GM12878 (cell line): ENCODE results near the gene DYSF. TPM values are rescaled to one million over a fixed set of nuclear protein-coding genes. Genes with fewer than 3 reads are reported as not detected.

Experiments
- ATAC-seq: fragments of 200-7000 bp; cut with Tn5 transposase; 3 replicates; pipeline ENCODE4 v1.9.1; 2020; ENCODE audit warnings: mild to moderate bottlenecking, moderate library complexity
- BruUV-seq: library from RNA; stranded (reverse); fragments of 400-500 nt; replicated peaks from 2 replicates; lab custom pipeline; 2021; lab: Mats Ljungman, UMichigan
- CTCF ChIA-PET: fragments of 300-600 bp; sonication (Branson Sonifier 250); formaldehyde crosslinking; extraction: SDS; loops from one replicate; lab custom pipeline; 2021; ENCODE audit warnings: inconsistent platforms; lab: Yijun Ruan, JAX
- POLR2A ChIA-PET: fragments of 350-600 bp; formaldehyde crosslinking; extraction: SDS; loops from one replicate; lab custom pipeline; 2021; ENCODE audit warnings: inconsistent platforms; lab: Charles Lee
- RAD21 ChIA-PET: fragments of 300-600 bp; sonication (Branson Sonifier 250); formaldehyde crosslinking; loops from one replicate; lab custom pipeline; 2023; ENCODE audit warnings: antibody characterized with exemption; ENCODE audit not compliant: unreplicated experiment; lab: Charles Lee
- SMC1A ChIA-PET: fragments of 300-600 bp; sonication (Branson Sonifier 250); formaldehyde crosslinking; loops from one replicate; lab custom pipeline; 2023; ENCODE audit not compliant: unreplicated experiment, uncharacterized antibody; lab: Charles Lee
- DNase-seq: peaks from one replicate; pipeline ENCODE4 v3.0.0-alpha.2; 2011; ENCODE audit warnings: low read depth, low spot score
- FAIRE-seq: peaks from 3 replicates; lab custom pipeline; 2011; peaks lifted over from hg19 to GRCh38; lab: Jason Lieb, UNC
- H2AFZ ChIP-seq: 2 replicates; pipeline ENCODE4 v1.6.0; 2011; ENCODE audit warnings: low read depth, low read length, control low read depth; ENCODE audit not compliant: control insufficient read depth
- H3K27ac ChIP-seq: 2 replicates; pipeline ENCODE4 v1.5.1; 2011; ENCODE audit warnings: control low read depth; ENCODE audit not compliant: control insufficient read depth, insufficient read depth
- H3K27me3 ChIP-seq, 2 experiments: replicated peaks in 1 of 2; 2 replicates each; pipeline versions ENCODE4 v1.6.0 to v1.6.1; 2011; ENCODE audit warnings: low read length in 1 of 2; ENCODE audit not compliant: control insufficient read depth in 2 of 2, insufficient read depth in 2 of 2
- H3K36me3 ChIP-seq, 2 experiments: 2 replicates each; pipeline ENCODE4 v1.5.1; 2011; ENCODE audit warnings: low read length in 1 of 2; ENCODE audit not compliant: control insufficient read depth in 2 of 2, insufficient read depth in 2 of 2
- H3K4me1 ChIP-seq: 2 replicates; pipeline ENCODE4 v1.6.1; 2011; ENCODE audit warnings: mild to moderate bottlenecking, low read length, moderate library complexity, mixed read lengths; ENCODE audit not compliant: control insufficient read depth, insufficient read depth
- H3K4me2 ChIP-seq: 2 replicates; pipeline ENCODE4 v1.6.0; 2011; ENCODE audit warnings: control low read depth; ENCODE audit not compliant: control insufficient read depth, insufficient read depth
- H3K4me3 ChIP-seq: fragments of 200-600 bp; sonication (generic); 2 replicates; pipeline ENCODE4 v1.5.1; 2016
- H3K79me2 ChIP-seq: 2 replicates; pipeline ENCODE4 v1.6.0; 2011; ENCODE audit warnings: low read length; ENCODE audit not compliant: control insufficient read depth, insufficient read depth
- H3K9ac ChIP-seq: 2 replicates; pipeline ENCODE4 v1.8.0; 2011; ENCODE audit warnings: low read length, control low read depth, mixed read lengths; ENCODE audit not compliant: control insufficient read depth, insufficient read depth
- H3K9me3 ChIP-seq: replicated peaks from 3 replicates; pipeline ENCODE4 v1.5.1; 2011; ENCODE audit warnings: mild to moderate bottlenecking, low read length; ENCODE audit not compliant: control insufficient read depth, insufficient read depth
- H4K20me1 ChIP-seq: 2 replicates; pipeline ENCODE4 v1.6.0; 2011; ENCODE audit not compliant: control insufficient read depth, insufficient read depth
- BHLHE40 ChIP-seq, 2 experiments: fragments of 450-650 bp in 1 of 2; IDR thresholded peaks; 2 replicates each; pipeline ENCODE4 v1.6.1; 2011 to 2017; ENCODE audit warnings: low read depth in 2 of 2, borderline replicate concordance in 1 of 2, improper control_type of control experiment in 1 of 2, low read length in 1 of 2, mild to moderate bottlenecking in 1 of 2
- CTCF ChIP-seq, 3 experiments: IDR thresholded peaks in 2 of 3; conservative IDR thresholded peaks in 1 of 3; 2 replicates each; pipeline ENCODE4 v1.5.1; 2011; ENCODE audit warnings: low read depth in 3 of 3, low read length in 3 of 3, mild to moderate bottlenecking in 3 of 3, control low read depth in 2 of 3, moderate library complexity in 2 of 3, inconsistent platforms in 1 of 3, mixed read lengths in 1 of 3; ENCODE audit not compliant: control insufficient read depth in 2 of 3, insufficient read depth in 1 of 3; ENCODE audit errors: extremely low read depth in 1 of 3
- SIX5 ChIP-seq: IDR thresholded peaks from 2 replicates; pipeline ENCODE4 v1.6.1; 2011; ENCODE audit warnings: mild to moderate bottlenecking, low read depth, low read length, moderate library complexity; ENCODE audit not compliant: severe bottlenecking
- SMAD5 ChIP-seq: IDR thresholded peaks from 2 replicates; pipeline ENCODE4 v1.6.1; 2016; ENCODE audit warnings: antibody characterized with exemption, low read depth
- SREBF1 ChIP-seq: IDR thresholded peaks from 2 replicates; pipeline ENCODE4 v1.6.1; 2012; ENCODE audit warnings: mild to moderate bottlenecking, low read length
- STAT3 ChIP-seq: IDR thresholded peaks from 2 replicates; pipeline ENCODE4 v1.6.1; 2011; ENCODE audit warnings: low read depth, low read length, improper control_type of control experiment
- TCF7 ChIP-seq: IDR thresholded peaks from 2 replicates; pipeline ENCODE4 v1.6.1; 2014; ENCODE audit warnings: antibody characterized with exemption, borderline replicate concordance
- ZBTB11 ChIP-seq: fragments of 450-650 bp; formaldehyde crosslinking; IDR thresholded peaks from 2 replicates; pipeline ENCODE4 v1.5.0; 2022; ENCODE audit warnings: mild to moderate bottlenecking, missing genetic modification characterization
- WGBS: methylation state at CpG from one replicate; pipeline ENCODE4 v1.1.6; 2016; ENCODE audit warnings: low lambda C conversion rate; ENCODE audit not compliant: insufficient replicate concordance, insufficient coverage; ENCODE audit errors: missing lambda C conversion rate; 5-methylcytosine and 5-hydroxymethylcytosine counted together
- in situ Hi-C: fragments of 300-500 bp; cut with MboI; formaldehyde crosslinking; loops from 9 replicates; pipeline ENCODE4 v1.14.3; 2018; ENCODE audit warnings: mixed read lengths
- intact Hi-C: fragments of 100-400 bp; cut with micrococcal nuclease; formaldehyde crosslinking; loops from one replicate; pipeline ENCODE4 v1.14.2; 2022; ENCODE audit not compliant: unreplicated experiment
- polyA plus RNA-seq, 11 experiments: library from polyadenylated mRNA; depleted of rRNA in 4 of 11; unstranded in 6 of 11; stranded (reverse) in 5 of 11; fragments of >200 nt; fragmentation: Nextera tagmentation in 4 of 11; fragmentation: Illumina TruSeq in 1 of 11; extraction: Ambion mirVana in 4 of 11; extraction: Trizol in 1 of 11; gene quantifications; 1 replicate in 1 of 11; 2 replicates in 10 of 11; pipeline versions ENCODE4 v1.2.1 to v1.2.3, GENCODE V29; 2011 to 2016; ENCODE audit warnings: inconsistent platforms in 2 of 11, missing spikeins in 2 of 11, low read depth in 1 of 11
- total RNA-seq, 4 experiments: library from RNA; depleted of rRNA in 3 of 4; stranded (reverse); fragments of >200 nt in 3 of 4; fragmentation: Illumina TruSeq in 1 of 4; extraction: Trizol in 1 of 4; gene quantifications; 2 replicates each; pipeline versions ENCODE4 v1.2.1 to v1.2.3, GENCODE V29; 2013 to 2021

Gene DYSF
- total and polyA plus RNA-seq, 10 of the 15 experiments (the other 5 are each of a cell fraction or from before 2014, with no cell fraction given): under 0.01 to 0.15 (median 0.03) TPM; not detected in 7

GRCh38 chr2:71596011-71596410 lies 142.7 kb downstream of the DYSF start:
- Histone ChIP-seq H2AFZ (no peak overlapping the region), H4K20me1 (no peaks in the 10 kb centered on the region), H3K27ac (no peak overlapping the region), H3K79me2 (no peaks in the 10 kb centered on the region), H3K4me1 (no peaks in the 10 kb centered on the region), H3K4me2 (no peak overlapping the region), H3K9me3 (no peaks in the 10 kb centered on the region), H3K36me3 (no peaks in the 10 kb centered on the region), H3K4me3 (no peak overlapping the region), H3K27me3 (no peaks in the 10 kb centered on the region; a peak in 2 of 4 replicates)
- CTCF ChIA-PET: no interaction called here
- POLR2A ChIA-PET: no interaction called here
- DNase-seq: no peak
- in situ Hi-C loops: no loop called here
- intact Hi-C loops: no loop called here
- RAD21 ChIA-PET: no interaction called here
- BruUV-seq: no TSS peak
- no peak for FAIRE-seq
- ATAC-seq: no peak
- WGBS: 25% methylated on average over 16 of the region's 17 CpGs
- TF ChIP-seq TCF7: no peak
- TF ChIP-seq BHLHE40 (IDR thresholded peaks at IDR 0.05; ENCODE audit: borderline replicate concordance in 1 of 2, low read depth in 2 of 2, low read length in 1 of 2): no peak
- no peak for TF ChIP-seq SMAD5
- no peak for TF ChIP-seq SIX5
- TF ChIP-seq STAT3: no peak
- TF ChIP-seq ZBTB11 (CRISPR knock-in tag): no peak
- TF ChIP-seq CTCF (IDR thresholded peaks at IDR 0.05 in 2 of 3, conservative IDR thresholded peaks at IDR 0.05 in 1 of 3; ENCODE audit: control insufficient read depth in 2 of 3, extremely low read depth in 1 of 3, insufficient read depth in 1 of 3, low read depth in 3 of 3, low read length in 3 of 3): no peak
- no peak for TF ChIP-seq SREBF1
- TF ChIP-seq, all 136 proteins: peak for 0
- SMC1A ChIA-PET: no interaction called here
- H3K9ac ChIP-seq: no peak overlapping the region
